Activated T-cell treated with anti-CD3 and anti-CD28 coated beads for 4 hours (primary cell): ENCODE measurements around the gene DOHH.

ENCODE experiments used
- DNase-seq: peaks from one replicate; pipeline ENCODE4 v3.0.0-alpha.2; 2020

The DOHH gene

DNA sequence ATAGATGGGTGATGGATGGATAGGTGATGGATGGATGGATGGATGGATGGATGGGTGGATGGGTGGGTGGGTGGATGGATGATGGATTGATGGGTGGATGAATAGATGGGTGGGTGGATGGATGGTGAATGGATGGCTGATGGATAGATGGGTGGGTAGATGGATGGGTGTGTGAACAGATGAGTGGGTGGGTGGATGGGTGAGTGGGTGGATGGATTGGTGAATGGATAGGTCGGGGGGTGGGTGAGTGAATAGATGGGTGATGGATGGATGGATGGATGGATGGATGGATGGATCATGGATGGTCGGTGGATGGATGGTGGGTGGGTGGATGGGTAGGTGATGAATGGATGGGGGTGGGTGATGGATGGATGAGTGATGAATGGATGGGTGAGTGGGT is 23.6 kb downstream of the DOHH start:
- DNase-seq = no peak

DNA sequence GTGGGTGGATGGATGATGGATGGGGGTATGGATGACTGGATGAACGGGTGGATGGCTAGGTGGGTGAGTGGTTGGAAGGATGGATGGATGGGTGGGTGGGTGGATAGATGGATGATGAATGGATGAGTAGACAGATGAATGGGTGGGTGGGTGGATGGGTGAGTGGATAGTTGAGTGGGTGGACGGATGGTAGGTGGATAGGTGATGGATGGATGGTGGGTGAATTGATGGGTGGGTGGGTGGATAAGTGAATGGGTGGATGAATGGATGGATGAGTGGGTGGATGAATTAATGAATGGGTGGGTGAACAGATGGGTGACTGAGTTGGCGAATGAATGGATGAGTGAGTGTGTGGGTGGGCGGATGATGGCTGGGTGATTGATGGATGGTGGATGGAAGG is 25.0 kb downstream of the DOHH start:
- no peak for DNase-seq

DNA sequence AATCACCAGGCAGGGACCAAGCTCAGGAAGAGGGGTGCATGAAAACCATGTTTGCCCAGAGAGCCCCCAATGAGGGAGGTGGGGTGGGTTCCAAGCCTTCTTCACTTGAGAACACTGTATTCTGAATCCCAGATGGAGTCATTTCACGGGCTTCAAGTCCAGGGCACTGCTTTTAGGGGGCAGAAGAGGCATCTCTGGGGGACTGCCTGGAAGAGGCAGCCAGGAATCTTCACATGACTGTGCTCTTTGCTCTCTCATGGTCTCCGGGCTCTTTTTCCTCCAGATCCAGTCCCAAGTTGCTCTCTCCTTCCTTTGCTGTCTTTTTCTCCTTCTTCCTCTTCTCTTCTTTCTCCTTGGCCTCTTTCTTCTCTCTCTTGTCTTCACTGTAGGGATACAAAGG is 25.9 kb downstream of the DOHH start:
- DNase-seq = no peak

DNA sequence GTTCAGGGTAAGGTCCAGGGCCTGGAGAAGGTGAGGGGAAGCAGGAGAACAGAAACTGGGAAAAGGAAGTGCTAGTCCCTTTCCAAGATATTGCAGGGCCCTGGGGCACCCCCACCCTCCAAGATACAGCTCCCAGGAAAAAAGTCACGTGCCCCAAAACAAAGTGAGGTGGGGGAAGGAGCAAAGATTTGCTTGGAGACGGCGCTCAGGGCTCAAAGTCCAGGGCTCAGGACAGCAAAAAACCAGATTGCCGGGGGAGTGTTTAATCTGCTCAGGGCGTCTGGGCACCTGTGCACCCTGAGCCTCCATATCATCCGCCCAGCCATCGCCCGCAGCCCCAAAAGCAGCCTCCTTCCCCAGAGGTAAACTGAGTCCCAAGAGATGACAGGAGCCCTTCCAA is 26.5 kb downstream of the DOHH start:
- DNase-seq = no peak

DNA sequence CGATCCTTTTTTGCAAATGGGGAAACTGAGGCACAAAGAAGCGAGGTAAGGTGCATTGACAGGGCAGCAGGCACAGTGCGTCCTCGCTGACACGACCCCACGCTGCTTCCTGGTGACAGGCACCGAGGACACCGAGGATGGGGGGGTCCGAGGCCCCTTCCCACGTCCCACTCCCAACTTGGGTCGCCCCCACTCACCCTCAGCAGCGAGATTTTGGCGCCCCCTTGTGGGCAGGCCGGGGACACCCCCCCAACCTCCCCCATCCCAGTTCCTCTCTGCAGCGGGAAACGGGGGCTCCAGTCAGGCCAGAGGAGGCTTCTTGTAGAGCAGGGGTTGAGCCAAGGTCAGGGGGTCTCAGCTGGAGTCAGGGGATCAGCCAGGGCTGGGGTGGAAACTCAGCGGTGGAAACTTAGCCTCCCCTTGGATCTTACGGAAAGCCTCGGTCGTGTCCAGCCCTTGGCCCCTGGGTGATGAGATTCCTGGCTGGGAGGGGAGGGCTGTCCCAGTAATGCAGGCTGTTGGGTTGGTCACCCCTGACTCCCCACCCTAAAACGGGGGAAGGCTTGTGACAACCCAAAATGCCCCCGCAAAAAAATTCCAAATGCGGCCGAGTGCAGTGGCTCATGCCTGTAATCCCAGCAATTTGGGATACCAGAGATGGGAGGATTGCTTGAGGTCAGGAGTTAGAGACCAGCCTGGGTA is 28.4 kb downstream of the DOHH start:
- DNase-seq = peak; percentile 16

DNA sequence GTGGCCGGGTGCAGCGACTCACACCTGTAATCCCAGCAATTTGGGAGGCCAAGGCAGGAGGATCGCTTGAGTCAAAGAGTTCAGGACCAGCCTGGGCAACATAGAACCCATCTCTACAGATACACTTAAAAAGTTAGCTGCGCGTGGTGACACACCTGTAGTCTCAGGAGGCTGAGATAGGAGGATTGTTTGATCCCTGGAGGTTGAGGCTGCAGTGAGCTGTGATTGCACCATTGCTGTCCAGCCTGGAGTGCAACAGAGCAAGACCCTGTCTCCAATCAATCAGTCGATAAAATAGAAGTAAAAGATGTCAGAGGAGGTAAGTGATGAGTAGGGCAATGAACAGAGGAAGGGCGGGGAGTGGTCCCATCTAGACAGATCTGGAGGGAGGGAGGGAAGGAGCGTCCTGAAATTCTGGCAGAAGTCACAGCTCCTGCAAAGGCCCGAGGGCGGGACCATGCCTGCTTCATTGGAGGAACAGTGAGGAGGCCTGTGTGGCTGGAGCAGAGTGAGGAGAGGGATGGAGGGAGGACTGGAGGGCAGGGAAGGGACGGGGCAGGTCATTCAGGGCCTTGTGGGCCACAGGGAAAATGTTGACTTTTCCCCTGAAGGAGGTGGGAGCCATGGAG is 29.9 kb downstream of the DOHH start:
- no peak for DNase-seq

DNA sequence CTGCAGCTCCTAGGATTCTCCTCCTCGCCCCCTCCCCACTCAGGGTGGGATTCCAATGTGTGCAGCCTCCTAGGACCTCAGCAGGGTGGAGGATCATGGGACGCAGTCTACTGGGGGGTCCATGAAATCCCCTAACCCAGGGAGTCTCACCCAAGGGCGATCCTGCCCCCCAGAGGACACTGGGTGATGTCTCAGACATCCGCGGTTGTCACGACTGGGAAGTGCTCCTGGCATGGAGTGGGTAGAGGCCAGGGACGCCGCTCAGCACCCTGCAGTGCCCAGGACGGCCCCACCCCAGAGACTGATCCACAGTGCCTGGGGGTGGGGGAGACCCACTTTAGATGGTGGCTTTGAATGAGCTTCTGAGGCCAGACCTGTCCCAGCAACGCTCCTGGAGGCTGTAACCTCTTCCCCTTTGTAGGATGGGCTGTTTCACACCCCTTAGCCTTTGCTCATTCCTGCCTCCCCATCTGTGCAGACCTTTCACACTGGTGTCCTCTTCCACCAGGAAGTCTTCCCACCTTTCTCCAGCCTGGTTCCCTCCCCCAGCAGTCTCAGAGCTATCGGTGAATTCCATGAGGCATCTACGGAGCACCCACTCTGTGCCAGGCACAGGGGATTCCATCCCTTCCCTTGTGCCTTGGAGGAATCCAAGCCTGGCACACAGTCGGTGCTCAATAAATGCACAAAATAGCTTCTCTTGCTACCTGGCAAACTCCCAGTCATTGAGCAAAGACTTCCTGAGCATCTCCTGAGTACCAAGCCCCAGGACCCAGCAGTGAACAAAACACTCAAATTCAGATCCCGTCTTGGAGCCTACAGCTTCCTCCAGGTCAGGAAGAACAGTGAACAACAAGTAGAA is 30.6 kb downstream of the DOHH start:
- DNase-seq = no peak

DNA sequence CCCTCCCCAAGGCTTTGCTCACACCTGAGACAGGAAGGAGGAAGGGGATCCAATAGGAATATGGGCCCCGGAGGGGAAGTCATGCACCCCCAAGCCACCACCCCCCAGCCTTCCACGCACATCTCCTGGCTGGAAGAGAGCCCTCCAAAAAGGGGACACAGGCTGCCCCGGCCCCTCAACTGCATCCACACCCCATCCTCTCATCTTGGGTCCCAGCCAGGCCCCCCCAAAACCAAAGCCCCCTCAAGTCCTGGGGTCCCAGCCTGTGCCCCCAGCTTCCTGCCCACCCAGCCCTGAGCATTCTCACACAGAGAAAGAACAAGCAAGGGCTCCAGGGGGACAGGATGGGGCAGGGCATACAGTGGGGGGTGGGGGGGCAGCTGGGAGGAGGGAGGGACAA is 32.3 kb downstream of the DOHH start:
- DNase-seq = no peak

DNA sequence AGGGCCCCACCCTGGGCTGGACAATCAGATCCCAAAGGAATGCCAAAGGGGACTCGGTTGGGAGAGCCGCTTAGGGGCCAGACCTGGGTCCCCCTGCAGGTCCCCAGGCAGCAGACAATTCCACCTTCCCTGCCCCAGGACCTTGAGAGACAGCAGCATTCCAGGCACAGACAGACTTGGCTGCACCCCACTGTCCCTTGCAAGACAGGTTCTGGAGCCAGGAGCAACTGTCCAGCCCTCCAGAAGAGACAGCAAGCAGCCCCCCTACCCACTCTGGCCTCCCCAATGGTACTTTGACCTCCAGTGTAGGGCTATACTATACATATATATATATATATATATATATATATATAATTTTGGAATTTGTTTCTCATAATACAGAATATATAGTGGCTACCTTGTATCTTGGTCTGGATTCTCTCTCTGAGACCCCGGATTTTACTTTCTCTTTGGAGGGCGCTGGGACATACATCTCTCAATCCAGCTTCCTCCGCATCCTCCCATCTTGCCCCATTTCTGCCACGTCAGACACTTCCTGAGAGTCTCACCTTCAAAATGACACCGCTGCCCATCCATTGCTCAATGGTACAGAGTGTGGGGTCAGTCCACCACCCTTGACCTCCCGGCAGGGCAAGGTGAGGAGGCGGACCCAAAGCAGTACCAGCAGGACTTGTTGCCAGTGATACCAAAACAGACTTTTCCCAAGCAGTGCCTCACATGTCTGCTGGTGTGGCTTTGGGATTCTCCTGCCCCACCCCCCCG is 32.9 kb downstream of the DOHH start:
- no peak for DNase-seq

DNA sequence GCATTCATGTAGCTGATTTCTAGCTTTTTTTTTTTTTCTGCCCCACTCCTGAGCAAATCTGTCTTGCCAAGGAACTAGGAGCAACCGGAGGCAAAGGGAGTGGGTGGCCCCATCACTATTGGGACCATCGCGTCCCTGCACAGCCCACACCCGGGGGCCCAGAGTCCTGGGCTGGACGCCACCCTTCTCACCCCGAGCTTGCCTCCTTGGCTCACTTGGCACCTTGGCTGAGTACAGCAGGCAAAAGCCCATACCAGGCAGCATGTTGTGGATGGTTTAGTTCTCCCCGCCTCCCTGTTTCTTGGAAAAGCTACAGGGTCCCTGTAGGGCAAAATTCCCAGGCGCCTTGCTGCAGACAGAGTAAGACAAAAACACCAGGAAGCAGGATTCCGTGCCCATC is 33.8 kb downstream of the DOHH start:
- DNase-seq = no peak

DNA sequence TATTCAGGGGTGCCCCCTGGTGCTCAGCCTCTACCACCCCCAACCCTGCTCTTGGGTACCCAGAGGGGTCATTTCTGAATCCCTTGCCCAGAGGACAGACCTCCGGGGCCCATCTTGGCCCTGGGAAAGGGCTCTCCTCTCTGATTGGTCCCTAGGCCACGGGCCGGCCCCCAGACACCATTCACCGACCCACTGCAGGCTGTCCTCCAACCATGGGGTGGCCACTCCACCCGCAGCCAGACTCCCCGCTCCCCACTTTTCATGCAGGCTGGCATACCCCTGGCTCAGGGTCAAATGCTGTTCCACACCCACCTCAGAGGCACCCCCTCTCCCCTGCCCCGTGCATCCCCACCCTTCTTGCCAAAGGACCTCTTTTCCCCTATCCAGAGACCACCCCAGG is 34.9 kb downstream of the DOHH start:
- no peak for DNase-seq

DNA sequence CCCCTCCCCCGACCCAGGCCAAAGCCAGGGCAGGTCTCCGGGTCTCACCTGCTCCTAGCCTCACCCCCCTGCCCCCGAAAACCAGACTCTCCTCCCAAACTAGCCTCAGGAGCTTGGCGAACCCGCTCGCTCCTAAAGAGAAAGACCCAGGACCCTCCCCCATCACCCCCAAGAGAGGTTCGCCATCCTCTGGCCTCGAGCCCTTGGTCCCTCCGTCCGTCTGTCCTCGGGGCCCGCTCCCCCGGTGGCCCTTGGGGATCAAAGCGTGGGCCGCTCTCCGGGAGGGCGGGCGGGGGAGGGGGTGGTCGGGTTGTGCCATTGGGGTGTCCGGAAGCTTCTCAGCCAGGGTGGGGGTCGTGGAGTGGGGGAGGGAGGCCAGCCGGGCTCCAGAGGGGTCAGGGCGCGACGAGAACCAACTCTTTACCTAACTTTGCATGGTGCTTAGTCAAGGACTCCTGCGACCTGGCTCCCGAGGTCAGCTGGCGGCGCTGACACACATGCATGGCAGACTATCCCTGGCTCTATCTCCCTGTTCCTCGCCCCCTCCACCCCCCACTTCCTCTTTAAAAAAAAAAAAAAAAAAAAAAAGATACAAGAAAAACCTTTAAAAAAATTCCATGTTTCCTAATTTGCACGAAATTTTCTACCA is 35.8 kb downstream of the DOHH start:
- no peak for DNase-seq

DNA sequence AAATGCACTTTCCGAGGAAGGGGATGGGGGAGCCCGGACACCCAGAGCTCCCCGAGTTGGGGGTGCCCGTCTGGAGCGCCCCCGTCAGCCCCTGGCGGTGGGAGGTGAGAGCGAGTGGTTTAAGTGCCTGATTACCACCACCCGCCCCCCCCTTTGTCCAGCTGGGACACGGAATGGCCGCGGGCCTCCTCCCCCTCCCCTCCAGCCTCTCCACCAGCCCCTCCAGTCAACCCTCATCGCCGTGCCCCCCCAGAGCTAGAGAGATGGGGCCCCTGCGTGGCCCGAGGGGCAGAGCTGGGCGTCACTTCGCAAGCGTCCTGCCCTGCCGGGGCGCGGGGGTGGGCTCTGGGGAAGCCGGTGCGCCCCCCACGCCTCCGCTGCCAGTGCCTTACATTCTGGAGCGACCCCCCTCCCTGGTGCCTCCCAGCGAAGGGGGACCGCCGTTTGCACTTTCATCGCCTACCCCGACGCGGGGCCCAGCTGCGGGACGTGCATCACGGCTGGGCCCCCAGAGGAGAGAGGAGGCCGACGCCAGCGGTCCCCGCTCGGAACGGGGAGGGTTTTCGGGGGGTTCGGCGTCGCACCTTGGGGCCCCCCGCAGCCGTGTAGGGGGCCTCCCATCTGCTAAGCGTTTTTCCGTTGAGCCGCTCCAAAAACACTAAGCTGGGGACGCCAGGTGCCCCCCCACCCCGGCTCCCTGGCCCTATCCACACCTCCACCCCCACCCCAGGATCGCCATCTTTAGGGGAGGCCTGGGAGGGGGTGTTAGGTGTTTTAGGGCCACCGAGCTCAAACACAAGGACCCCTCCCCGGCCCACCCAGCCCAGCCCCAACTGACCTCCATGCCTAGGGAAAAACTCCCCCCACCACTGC is 36.5 kb downstream of the DOHH start:
- no peak for DNase-seq

DNA sequence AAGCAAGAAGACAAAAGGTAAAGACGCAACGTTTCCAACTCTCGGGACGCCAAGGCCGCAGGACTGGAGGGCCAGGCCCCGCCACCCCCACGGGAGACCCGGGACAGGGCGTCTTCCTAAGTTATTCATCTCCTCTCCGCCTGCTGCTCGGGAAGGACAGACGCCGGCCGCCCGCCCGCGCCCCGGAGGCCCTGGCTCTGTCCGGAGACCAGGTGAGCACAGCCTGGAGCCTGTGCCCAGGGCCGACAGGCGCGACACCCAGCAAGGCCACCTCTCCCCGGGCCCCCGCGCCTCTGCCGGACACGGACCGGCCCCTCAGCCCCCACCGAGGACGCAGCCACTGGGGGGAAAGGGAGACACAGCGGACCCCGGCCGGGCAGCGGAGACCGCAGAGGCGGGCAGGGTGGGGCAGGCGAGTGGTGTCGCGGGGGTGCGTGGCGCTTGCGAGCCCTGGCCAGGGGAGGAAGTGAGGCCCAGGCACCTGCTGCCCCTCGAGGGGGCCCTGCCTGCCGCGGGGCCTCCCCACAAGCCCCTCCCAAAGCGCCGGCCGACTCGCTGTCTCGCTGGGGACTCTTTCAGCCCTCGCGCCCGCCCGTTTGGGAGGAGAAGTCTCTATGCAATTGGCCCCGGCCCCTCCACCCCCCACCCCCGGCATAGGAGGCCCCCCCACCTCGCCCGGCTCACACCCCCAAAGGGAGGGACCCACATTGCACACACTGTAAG is 37.3 kb downstream of the DOHH start:
- no peak for DNase-seq

DNA sequence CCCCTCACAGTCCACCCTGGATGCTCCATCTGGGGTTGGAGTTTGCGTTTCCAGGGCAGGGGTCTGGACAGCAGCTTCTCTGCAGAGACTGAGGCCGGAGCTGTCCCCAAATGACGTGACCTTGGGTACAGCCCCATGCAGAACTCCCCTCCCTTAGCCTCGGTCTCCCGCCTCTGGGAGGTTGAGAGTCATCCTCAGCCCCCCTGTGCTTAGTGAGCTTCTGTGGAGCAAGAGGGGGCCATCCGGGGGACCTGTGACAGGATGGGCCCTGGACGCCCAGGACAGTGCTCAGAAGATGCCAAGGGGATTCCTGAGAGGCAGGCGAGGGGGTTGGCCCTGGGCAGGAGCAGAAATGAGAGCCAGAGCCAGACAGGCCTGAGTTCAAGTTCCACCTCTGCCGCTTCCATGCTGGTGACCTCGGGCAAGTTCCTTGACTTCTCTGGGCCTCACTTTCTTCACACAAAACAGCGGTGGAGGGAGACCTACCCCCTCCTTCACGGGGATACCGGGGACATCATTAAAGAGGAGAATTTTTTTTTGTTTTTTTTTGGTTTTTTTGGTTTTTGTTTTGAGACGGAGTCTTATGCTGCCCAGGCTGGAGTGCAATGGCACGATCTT is 40.4 kb downstream of the DOHH start:
- no peak for DNase-seq

DNA sequence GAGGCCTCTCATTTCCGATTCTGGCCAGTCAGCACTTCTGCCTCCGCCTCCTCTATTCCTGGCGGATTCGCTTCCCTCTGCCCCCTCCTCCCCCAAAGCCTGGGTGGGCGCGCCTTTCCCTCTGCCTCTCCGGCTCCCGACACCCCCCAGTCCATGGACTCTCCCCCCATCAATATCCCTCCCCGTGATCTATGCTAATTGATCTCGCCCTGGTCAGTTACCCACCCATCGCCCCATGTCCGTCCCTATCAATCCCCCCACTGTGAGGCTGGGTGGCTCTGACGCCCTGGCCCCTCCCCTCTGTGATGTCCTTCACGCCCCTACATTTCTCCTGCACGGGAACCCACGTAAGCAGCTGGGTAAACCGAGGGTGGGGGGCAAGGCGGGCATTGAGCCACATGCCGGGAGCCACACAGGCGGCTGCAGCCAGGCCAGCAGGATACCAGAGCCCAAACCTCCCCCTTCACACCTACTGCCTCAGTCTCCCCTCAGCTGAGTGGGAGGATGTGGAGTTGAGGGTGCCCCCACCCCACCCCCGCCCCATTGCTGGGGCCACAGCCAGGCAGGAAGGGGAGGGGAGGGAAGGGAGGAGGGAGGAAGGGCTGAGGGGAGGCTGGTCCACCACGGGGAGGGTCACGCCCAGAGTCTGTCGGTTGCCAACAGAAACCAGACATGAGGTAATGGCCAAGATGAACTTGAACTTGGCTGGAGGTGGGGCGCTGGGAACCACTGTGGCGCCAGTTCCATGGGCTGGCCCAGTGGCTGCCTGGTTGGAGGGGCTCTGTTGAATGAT is 41.2 kb downstream of the DOHH start:
- no peak for DNase-seq

DNA sequence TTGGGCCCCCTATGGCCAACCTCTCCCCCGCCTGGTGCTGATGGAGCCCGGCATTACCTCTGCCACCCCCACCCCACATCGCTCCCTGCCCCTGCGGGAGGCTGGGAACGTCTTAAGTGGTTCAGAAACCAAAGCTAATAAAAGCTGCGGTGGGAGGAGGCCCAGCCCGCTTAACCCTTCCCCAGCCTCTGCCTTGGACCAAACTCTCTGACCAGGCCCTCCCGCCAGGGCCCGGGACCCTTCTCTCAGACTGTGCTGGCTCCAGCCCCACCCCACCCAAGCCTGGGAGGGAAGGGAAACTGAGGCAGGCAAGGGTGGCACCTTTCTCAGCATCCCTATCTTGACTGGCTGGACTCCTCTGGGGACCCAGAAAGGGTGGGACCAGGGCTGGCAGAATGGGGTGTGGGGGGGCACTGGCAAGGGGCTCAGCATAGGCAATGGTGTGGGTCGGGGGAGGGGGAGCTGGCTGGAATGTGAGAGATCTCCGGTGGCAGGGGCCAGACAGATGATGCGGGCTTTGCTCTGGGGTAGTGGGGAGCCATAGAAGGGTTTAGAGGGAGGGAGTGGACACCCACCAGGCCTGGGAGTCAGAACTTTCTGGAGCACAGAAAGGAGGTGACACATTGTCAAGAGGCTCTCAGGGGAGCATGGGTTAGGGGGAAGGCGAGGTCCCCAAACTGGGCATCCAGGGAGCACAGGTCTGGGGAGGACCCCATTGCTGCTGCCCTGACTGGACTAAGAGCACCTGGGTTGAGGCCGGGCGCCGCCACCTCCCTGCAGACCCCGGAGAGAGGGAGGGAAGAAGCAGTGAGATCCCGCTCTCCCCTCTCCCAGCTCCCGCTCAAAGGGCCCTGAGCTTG is 42.0 kb downstream of the DOHH start:
- DNase-seq = no peak

DNA sequence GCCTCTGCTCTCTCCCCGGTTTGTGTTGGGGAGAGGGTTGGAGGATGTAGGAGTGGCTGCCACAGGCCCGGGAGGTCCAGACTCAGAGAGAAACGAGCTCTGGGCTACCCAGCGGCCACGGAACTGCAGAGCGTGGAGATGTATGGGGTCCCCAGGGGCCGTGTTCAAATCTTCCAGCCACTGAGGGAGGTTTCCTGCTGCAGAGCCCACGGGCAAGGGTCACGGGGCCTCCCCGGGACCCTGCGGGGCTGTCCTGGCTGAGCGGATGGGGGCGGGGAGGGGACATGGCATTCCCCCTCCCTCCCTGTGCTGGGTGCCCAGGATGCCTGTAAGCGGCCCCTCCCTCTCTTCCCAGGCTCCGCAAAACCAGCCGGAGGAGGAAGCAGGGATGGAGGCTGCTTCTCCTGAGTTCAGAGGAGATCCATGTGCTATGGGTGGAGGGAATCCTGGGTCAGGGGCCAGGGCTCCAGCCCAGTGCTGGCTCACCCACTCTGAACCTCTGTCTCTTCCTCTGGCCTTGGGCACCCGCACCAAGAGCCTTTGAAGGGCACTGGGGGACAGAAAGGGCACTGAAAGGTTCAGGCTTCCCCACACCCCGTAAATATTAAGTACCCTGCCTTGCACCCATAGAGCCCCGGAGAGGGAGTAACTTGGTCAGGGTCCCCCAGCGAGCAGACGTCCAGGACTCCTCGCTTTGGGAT is 42.8 kb downstream of the DOHH start:
- DNase-seq = no peak
